ENCODE data around the gene DNAJC12. TPM values are rescaled to one million over a fixed set of nuclear protein-coding genes. Genes with fewer than 3 reads are reported as not detected.

Gene DNAJC12
- total RNA-seq, 1 experiment from 2014 or later, result 4.3 TPM

GRCh38 chr10:67864607-67865371, 26.8 kb upstream of the DNAJC12 start:
- TF ChIP-seq ZNF274 (IDR thresholded peaks at IDR 0.05; ENCODE audit: low read depth, low read length) (no peak), CBX3 (IDR thresholded peaks at IDR 0.05; ENCODE audit: low read depth) (no peak), RAD21 (IDR thresholded peaks at IDR 0.05; ENCODE audit: low read depth) (no peak), EGR1 (IDR thresholded peaks at IDR 0.05; ENCODE audit: low read depth) (no peak), MAX (IDR thresholded peaks at IDR 0.05) (no peak)
- no peaks in the 10 kb centered on the region for H4K20me1 ChIP-seq (ENCODE audit: insufficient read depth)
- intact Hi-C loops (cut with micrococcal nuclease), result no loop called here
- DNase-seq (ENCODE audit: low read depth, low spot score) (no peak), ATAC-seq (no peak)
- RAD21 ChIA-PET (ENCODE audit: low non-redundant PET in 1 of 2, low total read pairs in 2 of 2, uncharacterized antibody in 2 of 2, unreplicated experiment in 2 of 2), result no interaction called here
- no peaks in the 10 kb centered on the region for H3K9me2 ChIP-seq (ENCODE audit: insufficient read depth)
- no peak overlapping the region for H3K9ac ChIP-seq (ENCODE audit: low read length)
- H3K9me3 ChIP-seq (ENCODE audit: control insufficient read depth in 1 of 2, insufficient read depth in 1 of 2, low read depth in 1 of 2, low read length in 2 of 2), result no peaks in the 10 kb centered on the region
- H3K27me3 ChIP-seq (ENCODE audit: insufficient read depth, low read length), result no peaks in the 10 kb centered on the region
- no peak overlapping the region for H3K4me3 ChIP-seq (replicated peaks in 1 of 2; ENCODE audit: low read depth in 1 of 2, low read length in 2 of 2)
- no peak overlapping the region for H2AFZ ChIP-seq (ENCODE audit: low read depth, low read length, poor library complexity, severe bottlenecking)
- CTCF ChIA-PET, result no interaction called here
- H3K27ac ChIP-seq (ENCODE audit: low read depth, low read length), result no peak overlapping the region
- H3K4me2 ChIP-seq (ENCODE audit: low read length), result no peak overlapping the region
- H3K79me2 ChIP-seq (ENCODE audit: insufficient read depth, low read length), result no peaks in the 10 kb centered on the region
- no peaks in the 10 kb centered on the region for H3K36me3 ChIP-seq (ENCODE audit: control insufficient read depth in 1 of 2, insufficient read depth in 2 of 2, low read length in 2 of 2)
- POLR2A ChIA-PET, result no interaction called here
- no peaks in the 10 kb centered on the region for H3K4me1 ChIP-seq (ENCODE audit: control insufficient read depth in 1 of 2, insufficient read depth in 2 of 2, low read length in 2 of 2)
- no TSS peak for BruUV-seq (replicated peaks)

GRCh38 chr10:67863094-67863493, 25.1 kb upstream of the DNAJC12 start:
- RAD21 ChIA-PET (ENCODE audit: low non-redundant PET in 1 of 2, low total read pairs in 2 of 2, uncharacterized antibody in 2 of 2, unreplicated experiment in 2 of 2), result no interaction called here
- no peak for ATAC-seq
- POLR2A ChIA-PET, result no interaction called here
- TF ChIP-seq ZBTB33 (IDR thresholded peaks at IDR 0.05; ENCODE audit: extremely low read depth, insufficient replicate concordance, low read length) (no peak), SRF (IDR thresholded peaks at IDR 0.05; ENCODE audit: low read depth) (no peak), JUND (IDR thresholded peaks at IDR 0.05) (no peak), ELF1 (IDR thresholded peaks at IDR 0.05; ENCODE audit: borderline replicate concordance, low read depth) (no peak), CTCF (IDR thresholded peaks at IDR 0.05 in 2 of 3, conservative IDR thresholded peaks at IDR 0.05 in 1 of 3; ENCODE audit: borderline replicate concordance in 1 of 3, insufficient read depth in 1 of 3, low read depth in 2 of 3, low read length in 2 of 3) (no peak), POLR2AphosphoS5 (IDR thresholded peaks at IDR 0.05; ENCODE audit: low read depth, low read length) (no peak), POLR2A (IDR thresholded peaks at IDR 0.05; ENCODE audit: borderline replicate concordance, extremely low read depth, insufficient read depth, insufficient read length) (no peak), MAX (IDR thresholded peaks at IDR 0.05) (no peak), SIN3A (IDR thresholded peaks at IDR 0.05; ENCODE audit: low read depth) (no peak), FOSL1 (IDR thresholded peaks at IDR 0.05; ENCODE audit: low read depth) (no peak), ZNF274 (IDR thresholded peaks at IDR 0.05; ENCODE audit: low read depth, low read length) (no peak), ZFX (IDR thresholded peaks at IDR 0.05) (no peak), EZH2 (IDR thresholded peaks at IDR 0.05) (no peak)
- TF ChIP-seq, protein P1, sequence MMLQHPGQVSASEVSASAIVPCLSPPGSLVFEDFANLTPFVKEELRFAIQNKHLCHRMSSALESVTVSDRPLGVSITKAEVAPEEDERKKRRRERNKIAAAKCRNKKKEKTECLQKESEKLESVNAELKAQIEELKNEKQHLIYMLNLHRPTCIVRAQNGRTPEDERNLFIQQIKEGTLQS (IDR thresholded peaks at IDR 0.05), result no peak

More at GRCh38 chr10:67863094-67863493, 25.1 kb upstream of the DNAJC12 start:
- no peak for DNase-seq (ENCODE audit: low read depth, low spot score)
- H3K27me3 ChIP-seq (ENCODE audit: insufficient read depth, low read length), result no peaks in the 10 kb centered on the region
- H3K4me3 ChIP-seq (replicated peaks in 1 of 2; ENCODE audit: low read depth in 1 of 2, low read length in 2 of 2), result no peak overlapping the region
- H3K9ac ChIP-seq (ENCODE audit: low read length), result no peak overlapping the region
- intact Hi-C loops (cut with micrococcal nuclease), result no loop called here
- H3K27ac ChIP-seq (ENCODE audit: low read depth, low read length), result no peak overlapping the region
- H3K36me3 ChIP-seq (ENCODE audit: control insufficient read depth in 1 of 2, insufficient read depth in 2 of 2, low read length in 2 of 2), result no peaks in the 10 kb centered on the region
- H3K79me2 ChIP-seq (ENCODE audit: insufficient read depth, low read length), result no peaks in the 10 kb centered on the region
- H3K4me2 ChIP-seq (ENCODE audit: low read length), result no peak overlapping the region
- CTCF ChIA-PET, result no interaction called here
- no peaks in the 10 kb centered on the region for H3K9me3 ChIP-seq (ENCODE audit: control insufficient read depth in 1 of 2, insufficient read depth in 1 of 2, low read depth in 1 of 2, low read length in 2 of 2)
- H3K4me1 ChIP-seq (ENCODE audit: control insufficient read depth in 1 of 2, insufficient read depth in 2 of 2, low read length in 2 of 2), result no peaks in the 10 kb centered on the region
- BruUV-seq (replicated peaks), result no TSS peak
- no peak overlapping the region for H2AFZ ChIP-seq (ENCODE audit: low read depth, low read length, poor library complexity, severe bottlenecking)
- no peaks in the 10 kb centered on the region for H4K20me1 ChIP-seq (ENCODE audit: insufficient read depth)
- H3K9me2 ChIP-seq (ENCODE audit: insufficient read depth), result no peaks in the 10 kb centered on the region

All from HCT116 (cell line).